ENCODE measurements around the gene CINP. TPM values are rescaled to one million over a fixed set of nuclear protein-coding genes. Genes with fewer than 3 reads are reported as not detected.

Gene CINP
- polyA plus RNA-seq, 1 donor from 2014 or later = 23.1 TPM

- Histone ChIP-seq H2AFZ (ENCODE audit: low read depth, low read length) (no peak overlapping the region), H3K79me2 (replicated peaks; ENCODE audit: insufficient read depth, low read length) (no peaks in the 10 kb centered on the region), H3K36me3 (ENCODE audit: insufficient read depth, low read length) (peaks cover 4% of the 10 kb centered on the region), H3K27ac (ENCODE audit: low read length) (no peak overlapping the region), H3K4me2 (ENCODE audit: low read length) (no peak overlapping the region), H3K4me3 (ENCODE audit: low read length) (no peak overlapping the region), H3K9ac (ENCODE audit: low read length) (no peak overlapping the region), H3K9me3 (ENCODE audit: low read length) (no peaks in the 10 kb centered on the region), H3K9me2 (ENCODE audit: insufficient read depth, low read length) (no peaks in the 10 kb centered on the region), H3F3A (ENCODE audit: insufficient read depth, low read length, poor library complexity, severe bottlenecking) (no peaks in the 10 kb centered on the region), H3K27me3 (ENCODE audit: insufficient read depth, low read depth, low read length) (no peaks in the 10 kb centered on the region), H4K20me1 (ENCODE audit: insufficient read depth) (no peaks in the 10 kb centered on the region)
- no peak for TF ChIP-seq CTCF (IDR thresholded peaks at IDR 0.05; ENCODE audit: poor library complexity, severe bottlenecking)
- TF ChIP-seq SMC3 (conservative IDR thresholded peaks at IDR 0.05; ENCODE audit: poor library complexity) = no peak
- TF ChIP-seq MXI1 (conservative IDR thresholded peaks at IDR 0.05; ENCODE audit: poor library complexity, severe bottlenecking) = no peak
- no peak for TF ChIP-seq REST (IDR thresholded peaks at IDR 0.05; ENCODE audit: borderline replicate concordance)
- no peak for TF ChIP-seq RAD21 (conservative IDR thresholded peaks at IDR 0.05)
- no peak for TF ChIP-seq POLR2AphosphoS5 (IDR thresholded peaks at IDR 0.05)
- no peak for TF ChIP-seq EZH2 (IDR thresholded peaks at IDR 0.05; ENCODE audit: borderline replicate concordance, insufficient read depth, low read length, poor library complexity, severe bottlenecking)
- no peak for TF ChIP-seq EP300 (conservative IDR thresholded peaks at IDR 0.05; ENCODE audit: poor library complexity, severe bottlenecking)
- TF ChIP-seq TAF1 (IDR thresholded peaks at IDR 0.05; ENCODE audit: low read depth) = no peak
Observed at GRCh38 chr14:102378830-102379229, 16.1 kb upstream of the CINP start.

GRCh38 chr14:102377696-102378095, 15.0 kb upstream of the CINP start:
- H3K4me3 ChIP-seq (ENCODE audit: low read length) = no peak overlapping the region
- H2AFZ ChIP-seq (ENCODE audit: low read depth, low read length) = no peak overlapping the region
- H3K9me2 ChIP-seq (ENCODE audit: insufficient read depth, low read length) = no peaks in the 10 kb centered on the region
- no peaks in the 10 kb centered on the region for H3F3A ChIP-seq (ENCODE audit: insufficient read depth, low read length, poor library complexity, severe bottlenecking)
- H3K4me2 ChIP-seq (ENCODE audit: low read length) = no peak overlapping the region
- H3K27me3 ChIP-seq (ENCODE audit: insufficient read depth, low read depth, low read length) = no peaks in the 10 kb centered on the region
- TF ChIP-seq SMC3 (conservative IDR thresholded peaks at IDR 0.05; ENCODE audit: poor library complexity) (no peak), POLR2AphosphoS5 (IDR thresholded peaks at IDR 0.05) (no peak), TAF1 (IDR thresholded peaks at IDR 0.05; ENCODE audit: low read depth) (no peak), REST (IDR thresholded peaks at IDR 0.05; ENCODE audit: borderline replicate concordance) (no peak), EP300 (conservative IDR thresholded peaks at IDR 0.05; ENCODE audit: poor library complexity, severe bottlenecking) (no peak), RAD21 (conservative IDR thresholded peaks at IDR 0.05) (no peak), EZH2 (IDR thresholded peaks at IDR 0.05; ENCODE audit: borderline replicate concordance, insufficient read depth, low read length, poor library complexity, severe bottlenecking) (no peak), CTCF (IDR thresholded peaks at IDR 0.05; ENCODE audit: poor library complexity, severe bottlenecking) (no peak), MXI1 (conservative IDR thresholded peaks at IDR 0.05; ENCODE audit: poor library complexity, severe bottlenecking) (no peak)
- H3K27ac ChIP-seq (ENCODE audit: low read length) = no peak overlapping the region
- no peak overlapping the region for H3K9ac ChIP-seq (ENCODE audit: low read length)
- no peaks in the 10 kb centered on the region for H3K9me3 ChIP-seq (ENCODE audit: low read length)
- no peaks in the 10 kb centered on the region for H4K20me1 ChIP-seq (ENCODE audit: insufficient read depth)
- peaks cover 4% of the 10 kb centered on the region for H3K36me3 ChIP-seq (ENCODE audit: insufficient read depth, low read length)
- H3K79me2 ChIP-seq (replicated peaks; ENCODE audit: insufficient read depth, low read length) = no peaks in the 10 kb centered on the region

Data from neural cell (in vitro differentiated cells).